Measurements from ENCODE around the gene FBXO45.
"Not testable (repeated sequence)": the region's sequence is repeated elsewhere in the genome, so short reads cannot be mapped to it uniquely, and the experiment has no call there.

FBXO45 gene

DNA sequence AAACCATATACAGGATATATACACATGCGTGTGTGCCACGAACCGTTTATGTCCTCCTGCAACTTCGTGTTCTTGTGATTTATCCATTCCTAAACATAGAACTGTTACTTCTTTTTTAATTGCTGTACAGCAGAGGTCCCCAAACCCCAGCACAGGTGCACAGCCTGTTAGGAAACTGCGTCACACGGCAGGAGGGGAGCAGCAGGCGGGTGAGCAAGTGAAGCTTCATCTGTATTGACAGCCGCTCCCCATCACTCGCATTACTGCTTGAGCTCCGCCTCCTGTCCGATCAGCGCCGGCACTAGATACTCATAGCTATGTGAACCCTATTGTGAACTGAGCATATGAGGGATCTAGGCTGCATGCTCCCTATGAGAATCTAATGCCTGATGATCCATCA lies 36.1 kb downstream of the FBXO45 start:
- DNase-seq (ENCODE audit: insufficient read length), result no peak
- no peak for TF ChIP-seq POLR2AphosphoS5 (IDR thresholded peaks at IDR 0.05; ENCODE audit: low read depth, low read length)
- no peak for TF ChIP-seq TAF1 (IDR thresholded peaks at IDR 0.05; ENCODE audit: borderline replicate concordance, low read depth, low read length)
- TF ChIP-seq POLR2A (IDR thresholded peaks at IDR 0.05; ENCODE audit: low read depth, low read length), result no peak
- peak; percentile 33 for FAIRE-seq

DNA sequence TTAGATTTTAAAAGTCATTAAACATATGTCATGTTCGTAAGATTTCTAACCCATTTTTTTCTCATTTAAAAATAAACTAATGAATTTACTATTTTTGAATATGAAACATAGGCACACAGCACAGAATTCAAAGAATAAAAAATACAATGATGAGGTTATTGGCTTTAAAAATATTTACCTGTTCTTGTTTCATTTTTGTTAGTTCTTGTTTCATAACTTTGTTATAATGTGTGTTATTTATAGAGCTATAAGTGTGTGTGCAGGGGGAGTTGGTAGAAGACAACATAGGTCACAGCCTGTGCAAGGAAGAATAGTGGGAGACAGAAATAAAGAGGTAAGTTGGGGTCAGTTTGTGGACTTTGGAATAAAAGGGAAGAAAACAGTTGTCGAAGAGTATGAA lies 40.2 kb downstream of the FBXO45 start:
- FAIRE-seq, result no peak
- no peak for DNase-seq (ENCODE audit: insufficient read length)
- TF ChIP-seq TAF1 (IDR thresholded peaks at IDR 0.05; ENCODE audit: borderline replicate concordance, low read depth, low read length) (no peak), POLR2A (IDR thresholded peaks at IDR 0.05; ENCODE audit: low read depth, low read length) (no peak), POLR2AphosphoS5 (IDR thresholded peaks at IDR 0.05; ENCODE audit: low read depth, low read length) (no peak)

DNA sequence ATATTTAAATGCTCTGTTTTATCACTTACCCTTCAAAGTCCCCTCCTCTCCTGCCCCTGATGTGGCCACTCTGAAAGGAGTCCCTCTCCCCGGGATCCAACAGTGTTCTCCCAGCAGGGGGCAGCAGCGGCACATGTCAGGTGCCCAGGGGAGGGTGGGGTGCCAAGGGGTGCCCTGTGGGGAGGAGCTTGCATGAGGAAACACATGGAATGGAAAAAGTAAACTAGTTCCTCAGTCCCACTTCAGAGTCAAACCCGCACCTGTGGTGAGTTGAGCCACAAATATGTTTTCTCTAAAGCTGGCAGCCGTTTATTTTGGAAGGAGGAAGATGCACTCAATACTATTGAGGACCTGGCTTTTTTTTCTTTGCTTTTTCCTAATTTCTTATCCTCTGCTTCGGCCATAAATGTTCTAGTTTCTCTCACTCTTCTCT lies 40.9 kb downstream of the FBXO45 start:
- peak; percentile 75 for DNase-seq (ENCODE audit: insufficient read length)
- peak; percentile 89 for FAIRE-seq
- TF ChIP-seq POLR2AphosphoS5 (IDR thresholded peaks at IDR 0.05; ENCODE audit: low read depth, low read length) (no peak), TAF1 (IDR thresholded peaks at IDR 0.05; ENCODE audit: borderline replicate concordance, low read depth, low read length) (no peak), POLR2A (IDR thresholded peaks at IDR 0.05; ENCODE audit: low read depth, low read length) (no peak)

- FAIRE-seq, result peak; percentile 24
- TF ChIP-seq POLR2A (IDR thresholded peaks at IDR 0.05; ENCODE audit: low read depth, low read length) (no peak), POLR2AphosphoS5 (IDR thresholded peaks at IDR 0.05; ENCODE audit: low read depth, low read length) (no peak), TAF1 (IDR thresholded peaks at IDR 0.05; ENCODE audit: borderline replicate concordance, low read depth, low read length) (no peak)
- DNase-seq (ENCODE audit: insufficient read length), result no peak
Observed at GRCh38 chr3:196609805-196610515, 41.5 kb downstream of the FBXO45 start.

GRCh38 chr3:196611761-196612483 lies 43.5 kb downstream of the FBXO45 start:
- TF ChIP-seq POLR2AphosphoS5 (IDR thresholded peaks at IDR 0.05; ENCODE audit: low read depth, low read length) (no peak), POLR2A (IDR thresholded peaks at IDR 0.05; ENCODE audit: low read depth, low read length) (no peak), TAF1 (IDR thresholded peaks at IDR 0.05; ENCODE audit: borderline replicate concordance, low read depth, low read length) (no peak)
- FAIRE-seq, result no peak
- no peak for DNase-seq (ENCODE audit: insufficient read length)

DNA sequence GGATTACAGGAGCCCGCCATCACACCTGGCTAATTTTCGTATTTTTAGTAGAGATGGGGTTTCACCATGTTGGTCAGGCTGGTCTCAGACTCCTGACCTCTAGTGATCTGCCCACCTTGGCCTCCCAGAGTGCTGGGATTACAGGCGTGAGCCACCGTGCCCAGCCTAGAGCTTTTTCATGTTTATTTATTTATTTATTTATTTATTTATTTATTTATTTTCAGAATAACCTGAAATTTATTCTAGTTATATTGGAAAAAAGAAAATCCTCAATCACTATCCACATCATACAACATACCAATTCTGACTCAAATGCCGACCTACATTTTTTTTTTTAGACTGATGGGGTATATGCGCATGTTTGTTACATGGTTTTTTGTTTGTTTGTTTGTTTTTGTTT lies 46.8 kb downstream of the FBXO45 start:
- FAIRE-seq; DNase-seq (ENCODE audit: insufficient read length): not testable (repeated sequence)

DNA sequence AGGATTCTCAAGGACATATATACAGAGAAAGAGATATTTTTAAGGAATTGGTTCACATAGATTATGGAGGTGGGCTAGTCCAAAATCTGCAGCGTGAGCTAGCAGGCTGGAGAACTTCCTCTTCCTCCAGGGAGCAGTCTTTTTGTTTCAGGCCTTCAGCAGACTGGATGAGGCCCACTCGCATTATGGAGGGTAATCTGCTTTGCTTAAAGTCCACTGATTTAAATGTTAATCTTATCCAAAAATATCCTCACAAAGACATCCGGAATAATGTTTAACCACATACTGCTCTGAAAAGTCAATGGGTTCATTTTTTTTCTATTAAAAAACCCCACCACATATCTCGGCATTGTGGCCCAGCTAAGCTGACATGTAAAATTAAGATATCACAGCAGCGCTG lies 48.8 kb downstream of the FBXO45 start:
- TF ChIP-seq TAF1 (IDR thresholded peaks at IDR 0.05; ENCODE audit: borderline replicate concordance, low read depth, low read length) (no peak), POLR2AphosphoS5 (IDR thresholded peaks at IDR 0.05; ENCODE audit: low read depth, low read length) (no peak), POLR2A (IDR thresholded peaks at IDR 0.05; ENCODE audit: low read depth, low read length) (no peak)
- FAIRE-seq, result no peak
- no peak for DNase-seq (ENCODE audit: insufficient read length)

- no peak for FAIRE-seq
- TF ChIP-seq POLR2AphosphoS5 (IDR thresholded peaks at IDR 0.05; ENCODE audit: low read depth, low read length), result no peak
- no peak for TF ChIP-seq TAF1 (IDR thresholded peaks at IDR 0.05; ENCODE audit: borderline replicate concordance, low read depth, low read length)
- no peak for TF ChIP-seq POLR2A (IDR thresholded peaks at IDR 0.05; ENCODE audit: low read depth, low read length)
Observed at GRCh38 chr3:196619223-196619622, 50.8 kb downstream of the FBXO45 start.

DNA sequence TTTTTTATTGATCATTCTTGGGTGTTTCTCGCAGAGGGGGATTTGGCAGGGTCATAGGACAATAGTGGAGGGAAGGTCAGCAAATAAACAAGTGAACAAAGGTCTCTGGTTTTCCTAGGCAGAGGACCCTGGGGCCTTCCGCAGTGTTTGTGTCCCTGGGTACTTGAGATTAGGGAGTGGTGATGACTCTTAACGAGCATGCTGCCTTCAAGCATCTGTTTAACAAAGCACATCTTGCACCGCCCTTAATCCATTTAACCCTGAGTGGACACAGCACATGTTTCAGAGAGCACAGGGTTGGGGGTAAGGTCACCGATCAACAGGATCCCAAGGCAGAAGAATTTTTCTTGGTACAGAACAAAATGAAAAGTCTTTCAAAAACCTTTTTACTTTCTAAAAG lies 51.2 kb downstream of the FBXO45 start:
- FAIRE-seq; DNase-seq (ENCODE audit: insufficient read length): not testable (repeated sequence)

More at GRCh38 chr3:196619223-196619622, 50.8 kb downstream of the FBXO45 start:
- DNase-seq (ENCODE audit: insufficient read length), result no peak

DNA sequence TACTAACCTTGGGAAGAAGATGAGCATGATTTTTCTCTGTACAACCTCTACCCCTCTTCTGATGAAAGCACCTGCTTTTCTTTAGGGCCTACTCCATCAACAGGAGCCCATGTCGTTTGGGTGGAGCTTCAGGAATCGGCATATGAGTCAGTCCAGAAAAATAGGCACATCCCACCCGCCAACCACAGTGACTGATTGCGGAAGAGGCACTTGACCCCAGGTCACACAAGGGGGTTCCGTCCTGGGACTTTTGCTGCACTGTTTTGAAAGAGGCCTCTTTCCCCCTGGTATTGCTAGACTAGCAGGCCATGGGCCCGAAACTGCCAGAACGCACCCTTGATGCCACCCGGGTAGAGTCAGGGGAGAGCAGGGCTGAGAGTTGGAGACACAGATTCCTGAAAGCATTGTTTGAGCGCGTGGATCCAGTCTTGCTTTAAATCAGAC lies 51.7 kb downstream of the FBXO45 start:
- TF ChIP-seq POLR2AphosphoS5 (IDR thresholded peaks at IDR 0.05; ENCODE audit: low read depth, low read length) (no peak), TAF1 (IDR thresholded peaks at IDR 0.05; ENCODE audit: borderline replicate concordance, low read depth, low read length) (no peak), POLR2A (IDR thresholded peaks at IDR 0.05; ENCODE audit: low read depth, low read length) (no peak)
- FAIRE-seq (peak; percentile 17), DNase-seq (ENCODE audit: insufficient read length) (no peak)

DNA sequence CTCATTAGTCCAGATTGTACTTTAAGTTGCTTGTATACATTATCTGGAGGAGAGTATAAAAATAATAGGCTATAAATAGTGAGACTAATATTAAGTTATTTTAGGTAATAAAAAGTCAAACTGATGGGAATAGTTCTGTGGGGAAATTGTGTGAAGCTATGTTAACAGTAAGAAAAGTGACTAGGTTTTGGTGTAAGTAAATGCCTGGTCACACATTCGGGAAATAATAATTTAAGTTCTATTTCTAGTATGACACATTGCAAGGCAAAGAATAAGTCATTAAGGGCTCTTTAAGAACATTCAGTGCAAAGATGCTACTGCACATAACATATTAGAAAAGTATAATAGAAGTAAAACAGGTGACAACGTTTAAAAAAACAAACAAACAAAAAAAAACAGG lies 52.2 kb downstream of the FBXO45 start:
- TF ChIP-seq POLR2AphosphoS5 (IDR thresholded peaks at IDR 0.05; ENCODE audit: low read depth, low read length), result no peak
- TF ChIP-seq POLR2A (IDR thresholded peaks at IDR 0.05; ENCODE audit: low read depth, low read length), result no peak
- no peak for TF ChIP-seq TAF1 (IDR thresholded peaks at IDR 0.05; ENCODE audit: borderline replicate concordance, low read depth, low read length)
- DNase-seq (ENCODE audit: insufficient read length) (no peak), FAIRE-seq (no peak)

- FAIRE-seq, result no peak
- no peak for DNase-seq (ENCODE audit: insufficient read length)
- TF ChIP-seq POLR2AphosphoS5 (IDR thresholded peaks at IDR 0.05; ENCODE audit: low read depth, low read length), result no peak
- no peak for TF ChIP-seq TAF1 (IDR thresholded peaks at IDR 0.05; ENCODE audit: borderline replicate concordance, low read depth, low read length)
- TF ChIP-seq POLR2A (IDR thresholded peaks at IDR 0.05; ENCODE audit: low read depth, low read length), result no peak
Observed at GRCh38 chr3:196621611-196622010, 53.2 kb downstream of the FBXO45 start.

Measured in GM12892 (cell line).